Anterior cingulate cortex (tissue), 58 donors: Measurements from ENCODE around the gene KRT15.
A peak's percentile ranks its signal among the peaks of the same experiment; 100 is the strongest.

Experiments
- DNase-seq, 58 donors: peaks; one replicate each; lab custom pipeline; 2025; lab: John Stamatoyannopoulos, UW

The KRT15 gene

GRCh38 chr17:41484920-41485904, 33.5 kb downstream of the KRT15 start:
- DNase-seq = no peak

- no peak for DNase-seq
Measured at GRCh38 chr17:41483991-41484826, 34.5 kb downstream of the KRT15 start.

GRCh38 chr17:41483531-41483930, 35.2 kb downstream of the KRT15 start:
- no peak for DNase-seq

DNA sequence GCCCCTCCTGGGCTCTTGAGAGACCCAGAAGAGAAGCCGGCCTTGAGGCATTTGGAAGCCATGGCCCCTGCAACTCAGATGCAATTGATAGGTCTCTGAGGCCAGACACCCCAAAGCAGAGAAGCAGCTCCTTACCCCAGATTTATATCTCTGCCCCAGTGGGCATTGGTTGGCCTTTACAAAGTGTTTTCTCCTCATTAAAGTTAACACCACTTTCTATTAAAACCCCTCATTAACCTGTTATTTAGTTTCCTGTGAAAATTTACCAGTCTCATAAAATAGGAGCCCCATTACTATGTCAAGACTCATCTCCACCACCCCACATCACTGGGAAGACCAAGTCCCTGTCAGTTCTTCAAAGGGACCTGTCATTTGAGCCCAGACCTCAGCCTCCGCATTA, 37.7 kb downstream of the KRT15 start, which contains the start of gene KRT35:
Gene KRT35, minus strand, starts transcription at position 116 of the 400 bp plus-strand sequence. Its CDS starts 54 bp downstream, at position 62.
- no peak for DNase-seq

DNA sequence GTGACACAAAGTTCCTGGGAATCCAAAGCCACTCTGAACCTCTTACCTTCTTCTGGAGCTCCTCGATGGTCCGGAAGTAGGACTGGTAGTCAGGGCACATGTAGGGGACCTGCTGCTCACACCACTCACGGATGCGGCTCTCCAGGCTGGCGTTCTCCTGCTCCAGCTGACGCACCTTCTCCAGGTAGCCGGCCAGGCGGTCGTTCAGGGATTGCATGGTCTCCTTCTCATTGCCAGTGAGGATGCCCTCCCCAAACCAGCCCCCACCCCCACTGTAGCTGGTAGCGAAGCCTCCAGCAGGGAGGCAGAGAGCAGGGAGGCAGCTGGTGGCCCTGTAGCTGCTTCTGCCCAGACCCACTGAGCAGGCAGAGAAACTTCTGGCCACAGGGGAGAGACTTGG, 38.1 kb downstream of the KRT15 start:
- no peak for DNase-seq

DNA sequence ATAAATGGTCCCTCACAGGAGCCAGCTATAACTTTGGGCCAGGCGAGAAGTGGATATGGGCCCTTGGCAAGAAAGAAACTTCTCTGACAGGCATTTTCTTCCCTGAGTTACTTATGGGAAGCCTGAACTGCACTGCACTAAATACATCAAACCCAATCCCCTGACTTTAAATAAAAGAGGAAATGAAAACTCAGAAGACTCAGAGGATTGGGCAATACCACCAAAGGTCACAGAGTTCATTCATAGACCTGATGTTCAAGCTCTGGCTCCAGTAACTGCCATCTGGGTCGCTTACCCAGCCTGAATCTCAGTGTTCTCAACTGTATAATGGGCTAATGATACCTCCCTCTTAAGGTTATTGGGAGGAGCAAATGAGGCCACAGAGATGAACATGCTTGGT, 38.6 kb downstream of the KRT15 start:
- no peak for DNase-seq

DNA sequence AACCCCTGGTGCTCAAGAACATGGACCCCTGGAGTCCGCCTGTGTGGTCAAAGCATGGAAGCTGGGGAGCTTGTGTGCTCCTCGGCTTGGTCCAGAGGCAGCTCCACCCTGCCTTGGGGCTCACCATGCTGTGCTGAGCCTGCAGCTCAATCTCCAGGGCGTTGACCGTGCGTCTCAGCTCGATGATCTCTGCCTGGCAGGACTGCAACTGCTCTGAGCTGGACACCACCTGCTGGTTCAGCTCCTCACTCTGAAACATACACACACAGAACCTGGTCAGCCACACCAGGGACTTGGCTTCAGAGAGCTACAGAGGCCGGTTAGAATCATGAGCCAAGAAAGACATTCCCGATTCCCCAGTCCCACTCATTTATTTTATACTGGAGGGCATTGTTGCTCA, 40.5 kb downstream of the KRT15 start:
- DNase-seq = no peak

GRCh38 chr17:41476866-41477815, 41.5 kb downstream of the KRT15 start:
- no peak for DNase-seq

DNA sequence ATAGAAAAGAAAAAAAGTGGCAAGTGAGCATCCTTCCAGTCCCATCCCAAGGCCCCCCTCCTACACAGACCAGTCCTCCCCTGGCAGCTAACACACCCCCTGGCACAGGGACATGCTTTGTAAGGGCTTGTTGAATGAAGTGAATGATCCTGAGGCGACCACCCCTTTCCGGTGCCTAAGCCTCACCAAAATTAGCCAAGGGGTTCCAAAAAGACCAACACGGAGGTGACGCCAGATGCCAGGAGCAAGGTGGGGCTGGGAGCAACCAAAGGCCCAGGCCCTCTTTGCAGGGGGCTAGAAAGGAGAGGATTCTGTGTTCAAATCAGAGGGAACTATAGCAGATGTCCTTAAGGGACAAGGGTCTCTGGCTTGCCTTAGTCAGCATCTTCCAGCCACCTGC, 43.3 kb downstream of the KRT15 start:
- DNase-seq = no peak

DNA sequence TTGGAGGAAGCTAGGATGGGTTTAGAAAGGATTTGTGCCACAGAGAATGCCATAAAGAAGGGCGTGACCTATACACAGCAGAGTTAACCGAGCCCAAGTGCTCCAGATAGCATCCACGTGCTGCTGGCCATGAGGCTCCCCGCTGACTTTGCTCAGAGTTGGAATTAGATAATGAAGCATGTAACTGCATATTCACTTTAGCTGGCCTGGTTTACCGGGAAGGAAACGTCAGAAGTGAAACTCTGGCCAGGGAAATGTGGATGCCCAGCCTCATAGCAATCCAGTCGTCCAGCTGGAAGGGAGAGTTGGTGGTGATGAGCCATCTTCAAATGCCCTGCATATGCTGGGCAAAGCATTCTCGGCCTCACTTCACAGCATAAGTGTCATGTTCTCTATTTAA, 43.8 kb downstream of the KRT15 start:
- DNase-seq = no peak

- no peak for DNase-seq
Measured at GRCh38 chr17:41468346-41468745, 50.3 kb downstream of the KRT15 start.

DNA sequence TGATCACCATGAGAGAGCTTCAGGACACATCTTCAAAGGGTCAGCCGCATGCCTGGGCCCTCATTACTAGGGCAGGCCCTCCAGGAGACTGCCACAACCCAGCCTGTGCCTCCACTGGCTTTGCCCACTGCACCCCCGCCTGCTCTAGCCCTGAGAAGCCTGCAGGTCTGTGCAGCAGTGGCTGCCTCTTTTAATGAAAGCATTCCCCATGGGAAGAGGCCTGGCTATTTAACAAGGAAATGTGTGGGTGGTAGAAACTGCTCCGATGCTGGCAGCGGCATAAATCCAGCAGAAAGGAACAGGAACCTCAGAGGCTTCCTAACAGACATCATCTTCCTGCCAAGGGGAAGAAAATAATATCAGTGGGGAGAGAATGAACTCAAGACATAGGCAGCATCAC, 51.1 kb downstream of the KRT15 start:
- peak in 1 of 58 donors; percentile 3 for DNase-seq

- no peak for DNase-seq
Measured at GRCh38 chr17:41466988-41467387, 51.7 kb downstream of the KRT15 start, which contains the start of gene KRT32. KRT32 (minus strand) TSS chr17:41467386; CDS start chr17:41467325, 61 bp downstream.

- peak in 40 of 58 donors; percentile 1 to 82 (median 34) for DNase-seq
Measured at GRCh38 chr17:41464682-41465081, 54.0 kb downstream of the KRT15 start.

GRCh38 chr17:41464173-41464572, 54.5 kb downstream of the KRT15 start:
- no peak for DNase-seq

DNA sequence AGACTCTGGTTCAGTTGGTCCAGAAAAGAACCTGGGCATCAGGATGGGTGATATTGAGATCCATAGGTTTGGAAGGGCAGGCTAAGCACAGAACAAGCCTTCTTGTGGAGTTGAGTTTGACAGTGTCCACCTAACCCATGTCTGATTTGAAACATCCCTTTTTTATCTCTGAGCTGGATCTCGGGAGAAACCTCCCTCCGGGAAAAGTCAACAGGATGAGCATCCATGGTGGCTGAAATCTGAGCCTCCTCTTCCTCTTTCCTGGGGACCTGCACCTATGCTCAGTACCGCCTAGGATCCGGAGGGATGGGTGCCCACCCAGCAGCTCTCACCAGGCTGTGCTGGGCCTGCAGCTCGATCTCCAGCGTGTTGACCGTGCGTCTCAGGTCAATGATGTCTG, 54.9 kb downstream of the KRT15 start:
- no peak for DNase-seq
